BLaER1 (cell line): ENCODE results near the gene TRAF2.

Experiments used
- H3K27ac ChIP-seq: shearing (Covaris generic); formaldehyde crosslinking; 2 replicates; pipeline ENCODE4 v1.8.1; 2022
- H3K27me3 ChIP-seq: shearing (Covaris generic); formaldehyde crosslinking; 2 replicates; pipeline ENCODE4 v1.8.1; 2022
- H3K36me3 ChIP-seq: shearing (Covaris generic); formaldehyde crosslinking; 2 replicates; pipeline ENCODE4 v1.8.1; 2022
- H3K4me1 ChIP-seq: shearing (Covaris generic); formaldehyde crosslinking; 2 replicates; pipeline ENCODE4 v1.8.1; 2022
- H3K4me2 ChIP-seq: shearing (Covaris generic); formaldehyde crosslinking; 2 replicates; pipeline ENCODE4 v1.8.1; 2022
- H3K4me3 ChIP-seq: shearing (Covaris generic); formaldehyde crosslinking; 2 replicates; pipeline ENCODE4 v1.8.1; 2022
- H3K9ac ChIP-seq: shearing (Covaris generic); formaldehyde crosslinking; 2 replicates; pipeline ENCODE4 v1.8.1; 2022
- H3K9me3 ChIP-seq: shearing (Covaris generic); formaldehyde crosslinking; 2 replicates; pipeline ENCODE4 v1.8.1; 2022
- H4K20me1 ChIP-seq: shearing (Covaris generic); formaldehyde crosslinking; 2 replicates; pipeline ENCODE4 v1.8.1; 2022
- Cebpa-rat ChIP-seq: shearing (Covaris generic); IDR thresholded peaks from 2 replicates; pipeline ENCODE4 v1.8.1; 2022

Gene TRAF2

GRCh38 chr9:136915632-136916329 is 29.5 kb downstream of the TRAF2 start:
- Histone ChIP-seq H3K4me3 (no peak overlapping the region), H3K9ac (no peak overlapping the region), H3K4me1 (no peaks in the 10 kb centered on the region), H4K20me1 (peaks cover 54% of the 10 kb centered on the region), H3K9me3 (no peaks in the 10 kb centered on the region), H3K4me2 (no peak overlapping the region), H3K27ac (no peak overlapping the region), H3K36me3 (peaks cover 100% of the 10 kb centered on the region), H3K27me3 (no peaks in the 10 kb centered on the region)
- no peak for TF ChIP-seq Cebpa-rat

GRCh38 chr9:136916330-136917184 is 30.2 kb downstream of the TRAF2 start:
- Histone ChIP-seq H3K4me3 (no peak overlapping the region), H3K27me3 (no peaks in the 10 kb centered on the region), H4K20me1 (peaks cover 47% of the 10 kb centered on the region), H3K9me3 (no peaks in the 10 kb centered on the region), H3K27ac (no peak overlapping the region), H3K9ac (no peak overlapping the region), H3K36me3 (peaks cover 99% of the 10 kb centered on the region), H3K4me1 (no peaks in the 10 kb centered on the region), H3K4me2 (no peak overlapping the region)
- no peak for TF ChIP-seq Cebpa-rat

- Histone ChIP-seq H3K27me3 (no peaks in the 10 kb centered on the region), H3K9ac (no peak overlapping the region), H3K4me1 (no peaks in the 10 kb centered on the region), H3K4me3 (no peak overlapping the region), H4K20me1 (peaks cover 43% of the 10 kb centered on the region), H3K4me2 (no peak overlapping the region), H3K36me3 (peaks cover 99% of the 10 kb centered on the region), H3K27ac (no peak overlapping the region), H3K9me3 (no peaks in the 10 kb centered on the region)
- TF ChIP-seq Cebpa-rat: no peak
Measured at GRCh38 chr9:136917902-136918301, 31.6 kb downstream of the TRAF2 start.

GRCh38 chr9:136920069-136920468 is 33.8 kb downstream of the TRAF2 start:
- H3K4me2 ChIP-seq: no peak overlapping the region
- TF ChIP-seq Cebpa-rat: no peak
- no peak overlapping the region for H3K9ac ChIP-seq
- H3K4me3 ChIP-seq: no peak overlapping the region
- peaks cover 99% of the 10 kb centered on the region for H3K36me3 ChIP-seq
- no peaks in the 10 kb centered on the region for H3K9me3 ChIP-seq
- H4K20me1 ChIP-seq: peaks cover 28% of the 10 kb centered on the region
- no peak overlapping the region for H3K27ac ChIP-seq
- no peaks in the 10 kb centered on the region for H3K4me1 ChIP-seq
- H3K27me3 ChIP-seq: no peaks in the 10 kb centered on the region

GRCh38 chr9:136920734-136921231 is 34.5 kb downstream of the TRAF2 start:
- Histone ChIP-seq H3K4me3 (no peak overlapping the region), H3K9ac (no peak overlapping the region)

GRCh38 chr9:136921307-136921706 is 35.0 kb downstream of the TRAF2 start:
- Histone ChIP-seq H3K36me3 (peaks cover 99% of the 10 kb centered on the region), H3K27me3 (no peaks in the 10 kb centered on the region), H3K9ac (no peak overlapping the region), H4K20me1 (peaks cover 21% of the 10 kb centered on the region), H3K9me3 (no peaks in the 10 kb centered on the region), H3K4me3 (no peak overlapping the region), H3K4me2 (no peak overlapping the region), H3K4me1 (no peaks in the 10 kb centered on the region), H3K27ac (no peak overlapping the region)
- TF ChIP-seq Cebpa-rat: no peak

More at GRCh38 chr9:136920734-136921231, 34.5 kb downstream of the TRAF2 start:
- no peak overlapping the region for H3K4me2 ChIP-seq
- H3K4me1 ChIP-seq: no peaks in the 10 kb centered on the region
- no peak overlapping the region for H3K27ac ChIP-seq
- no peak for TF ChIP-seq Cebpa-rat
- H3K9me3 ChIP-seq: no peaks in the 10 kb centered on the region
- peaks cover 99% of the 10 kb centered on the region for H3K36me3 ChIP-seq
- H4K20me1 ChIP-seq: peaks cover 21% of the 10 kb centered on the region
- no peaks in the 10 kb centered on the region for H3K27me3 ChIP-seq

GRCh38 chr9:136921718-136922117 is 35.4 kb downstream of the TRAF2 start:
- Histone ChIP-seq H3K4me3 (no peak overlapping the region), H4K20me1 (peaks cover 21% of the 10 kb centered on the region), H3K27me3 (no peaks in the 10 kb centered on the region), H3K9ac (no peak overlapping the region), H3K4me1 (no peaks in the 10 kb centered on the region), H3K9me3 (no peaks in the 10 kb centered on the region), H3K27ac (no peak overlapping the region), H3K36me3 (peaks cover 99% of the 10 kb centered on the region), H3K4me2 (no peak overlapping the region)
- no peak for TF ChIP-seq Cebpa-rat

GRCh38 chr9:136922540-136922939 is 36.2 kb downstream of the TRAF2 start:
- TF ChIP-seq Cebpa-rat: no peak
- Histone ChIP-seq H4K20me1 (peaks cover 21% of the 10 kb centered on the region), H3K4me2 (no peak overlapping the region), H3K36me3 (peaks cover 99% of the 10 kb centered on the region), H3K27me3 (no peaks in the 10 kb centered on the region), H3K9me3 (no peaks in the 10 kb centered on the region), H3K27ac (no peak overlapping the region), H3K4me3 (no peak overlapping the region), H3K4me1 (no peaks in the 10 kb centered on the region), H3K9ac (no peak overlapping the region)

GRCh38 chr9:136923881-136924280 is 37.6 kb downstream of the TRAF2 start:
- H3K4me3 ChIP-seq: no peak overlapping the region
- no peak for TF ChIP-seq Cebpa-rat
- H3K27ac ChIP-seq: no peak overlapping the region
- H3K4me2 ChIP-seq: no peak overlapping the region
- no peaks in the 10 kb centered on the region for H3K9me3 ChIP-seq
- H4K20me1 ChIP-seq: peaks cover 31% of the 10 kb centered on the region
- no peak overlapping the region for H3K9ac ChIP-seq
- H3K36me3 ChIP-seq: peaks cover 99% of the 10 kb centered on the region
- no peaks in the 10 kb centered on the region for H3K27me3 ChIP-seq
- no peaks in the 10 kb centered on the region for H3K4me1 ChIP-seq
